Measurements from ENCODE around the gene PCDHB1. TPM values are rescaled to one million over a fixed set of nuclear protein-coding genes. Genes with fewer than 3 reads are reported as not detected.
A peak's percentile ranks its signal among the peaks of the same experiment; 100 is the strongest.
"Not testable (repeated sequence)": the region's sequence is repeated elsewhere in the genome, so short reads cannot be mapped to it uniquely, and the experiment has no call there.

PCDHB1 gene
- total RNA-seq, 1 experiment from 2014 or later, result 0.13 TPM

DNA sequence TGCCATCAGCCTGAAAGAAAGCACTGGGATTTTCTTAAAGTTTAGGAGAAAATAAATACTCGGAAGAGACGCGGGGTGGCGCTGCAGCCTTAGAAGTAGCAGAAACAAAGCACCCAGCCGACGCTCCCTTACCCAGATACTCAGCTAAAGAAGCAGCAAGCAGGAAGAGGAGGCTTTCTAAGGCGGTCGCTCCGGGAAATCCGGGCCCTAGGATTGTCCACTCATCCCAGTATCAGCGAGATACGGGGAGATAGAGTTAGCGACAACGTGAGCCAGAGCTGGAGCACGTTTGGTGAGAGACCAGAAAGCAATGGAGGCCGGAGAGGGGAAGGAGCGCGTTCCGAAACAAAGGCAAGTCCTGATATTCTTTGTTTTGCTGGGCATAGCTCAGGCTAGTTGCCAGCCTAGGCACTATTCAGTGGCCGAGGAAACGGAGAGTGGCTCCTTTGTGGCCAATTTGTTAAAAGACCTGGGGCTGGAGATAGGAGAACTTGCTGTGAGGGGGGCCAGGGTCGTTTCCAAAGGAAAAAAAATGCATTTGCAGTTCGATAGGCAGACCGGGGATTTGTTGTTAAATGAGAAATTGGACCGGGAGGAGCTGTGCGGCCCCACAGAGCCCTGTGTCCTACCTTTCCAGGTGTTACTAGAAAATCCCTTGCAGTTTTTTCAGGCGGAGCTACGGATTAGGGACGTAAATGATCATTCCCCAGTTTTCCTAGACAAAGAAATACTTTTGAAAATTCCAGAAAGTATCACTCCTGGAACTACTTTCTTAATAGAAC lies 43.5 kb downstream of the PCDHB1 start, which contains the start of gene PCDHB2 (continued):
- no peak for TF ChIP-seq TCF7 (CRISPR knock-in tag; IDR thresholded peaks at IDR 0.05; ENCODE audit: low read depth)
- TF ChIP-seq, protein P1, sequence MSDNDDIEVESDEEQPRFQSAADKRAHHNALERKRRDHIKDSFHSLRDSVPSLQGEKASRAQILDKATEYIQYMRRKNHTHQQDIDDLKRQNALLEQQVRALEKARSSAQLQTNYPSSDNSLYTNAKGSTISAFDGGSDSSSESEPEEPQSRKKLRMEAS (CRISPR knock-in tag; IDR thresholded peaks at IDR 0.05), result peak; percentile 43; the same call in 1 of the 2 replicates

DNA sequence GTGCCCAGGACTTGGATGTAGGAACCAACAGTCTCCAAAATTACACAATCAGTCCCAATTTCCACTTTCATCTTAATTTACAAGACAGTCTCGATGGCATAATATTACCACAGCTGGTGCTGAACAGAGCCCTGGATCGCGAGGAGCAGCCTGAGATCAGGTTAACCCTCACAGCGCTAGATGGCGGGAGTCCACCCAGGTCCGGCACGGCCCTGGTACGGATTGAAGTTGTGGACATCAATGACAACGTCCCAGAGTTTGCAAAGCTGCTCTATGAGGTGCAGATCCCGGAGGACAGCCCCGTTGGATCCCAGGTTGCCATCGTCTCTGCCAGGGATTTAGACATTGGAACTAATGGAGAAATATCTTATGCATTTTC lies 44.1 kb downstream of the PCDHB1 start:
- ATAC-seq (0 out of 2 replicates have a peak, but pooled peaks have one; percentile 14), DNase-seq (ENCODE audit: low spot score) (no peak)
- ChIA-PET POLR2A (interaction anchor here (1.0 to 1.1 kb wide), 2 partner anchors 225 to 466 kb away, joined by 3 read pairs; partner anchors contain the start of gene TAF7), CTCF (interaction anchor here (0.7 to 2.4 kb wide), 44 partner anchors 9 to 469 kb away, joined by 3 to 27 read pairs (median 6); partner anchors contain the start of genes PCDHA1, PCDHA10, PCDHA11 and PCDHA2)
- H3K27me3 Mint-ChIP-seq (ENCODE audit: low read depth), result no peaks in the 10 kb centered on the region
- peak overlapping the region; percentile 97; the same call in 1 of the 2 replicates for H3K27ac Mint-ChIP-seq
- peaks cover 20% of the 10 kb centered on the region for H3K36me3 Mint-ChIP-seq
- H3K4me3 Mint-ChIP-seq, result peak overlapping the region; percentile 95
- peaks cover 12% of the 10 kb centered on the region for H3K4me1 Mint-ChIP-seq
- H3K9me3 Mint-ChIP-seq, result peaks cover 14% of the 10 kb centered on the region
- TF ChIP-seq GABPB1 (CRISPR knock-in tag; IDR thresholded peaks at IDR 0.05), result no peak
- TF ChIP-seq ZNF416 (CRISPR knock-in tag; IDR thresholded peaks at IDR 0.05), result no peak
- TF ChIP-seq, protein P2, sequence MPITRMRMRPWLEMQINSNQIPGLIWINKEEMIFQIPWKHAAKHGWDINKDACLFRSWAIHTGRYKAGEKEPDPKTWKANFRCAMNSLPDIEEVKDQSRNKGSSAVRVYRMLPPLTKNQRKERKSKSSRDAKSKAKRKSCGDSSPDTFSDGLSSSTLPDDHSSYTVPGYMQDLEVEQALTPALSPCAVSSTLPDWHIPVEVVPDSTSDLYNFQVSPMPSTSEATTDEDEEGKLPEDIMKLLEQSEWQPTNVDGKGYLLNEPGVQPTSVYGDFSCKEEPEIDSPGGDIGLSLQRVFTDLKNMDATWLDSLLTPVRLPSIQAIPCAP (CRISPR knock-in tag; IDR thresholded peaks at IDR 0.05), result no peak
- TF ChIP-seq, protein P3, sequence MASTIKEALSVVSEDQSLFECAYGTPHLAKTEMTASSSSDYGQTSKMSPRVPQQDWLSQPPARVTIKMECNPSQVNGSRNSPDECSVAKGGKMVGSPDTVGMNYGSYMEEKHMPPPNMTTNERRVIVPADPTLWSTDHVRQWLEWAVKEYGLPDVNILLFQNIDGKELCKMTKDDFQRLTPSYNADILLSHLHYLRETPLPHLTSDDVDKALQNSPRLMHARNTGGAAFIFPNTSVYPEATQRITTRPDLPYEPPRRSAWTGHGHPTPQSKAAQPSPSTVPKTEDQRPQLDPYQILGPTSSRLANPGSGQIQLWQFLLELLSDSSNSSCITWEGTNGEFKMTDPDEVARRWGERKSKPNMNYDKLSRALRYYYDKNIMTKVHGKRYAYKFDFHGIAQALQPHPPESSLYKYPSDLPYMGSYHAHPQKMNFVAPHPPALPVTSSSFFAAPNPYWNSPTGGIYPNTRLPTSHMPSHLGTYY (CRISPR knock-in tag; IDR thresholded peaks at IDR 0.05), result no peak
- TF ChIP-seq, protein P4, sequence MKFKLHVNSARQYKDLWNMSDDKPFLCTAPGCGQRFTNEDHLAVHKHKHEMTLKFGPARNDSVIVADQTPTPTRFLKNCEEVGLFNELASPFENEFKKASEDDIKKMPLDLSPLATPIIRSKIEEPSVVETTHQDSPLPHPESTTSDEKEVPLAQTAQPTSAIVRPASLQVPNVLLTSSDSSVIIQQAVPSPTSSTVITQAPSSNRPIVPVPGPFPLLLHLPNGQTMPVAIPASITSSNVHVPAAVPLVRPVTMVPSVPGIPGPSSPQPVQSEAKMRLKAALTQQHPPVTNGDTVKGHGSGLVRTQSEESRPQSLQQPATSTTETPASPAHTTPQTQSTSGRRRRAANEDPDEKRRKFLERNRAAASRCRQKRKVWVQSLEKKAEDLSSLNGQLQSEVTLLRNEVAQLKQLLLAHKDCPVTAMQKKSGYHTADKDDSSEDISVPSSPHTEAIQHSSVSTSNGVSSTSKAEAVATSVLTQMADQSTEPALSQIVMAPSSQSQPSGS (CRISPR knock-in tag; IDR thresholded peaks at IDR 0.05; ENCODE audit: borderline replicate concordance, low read depth), result no peak
- TF ChIP-seq, protein P5, sequence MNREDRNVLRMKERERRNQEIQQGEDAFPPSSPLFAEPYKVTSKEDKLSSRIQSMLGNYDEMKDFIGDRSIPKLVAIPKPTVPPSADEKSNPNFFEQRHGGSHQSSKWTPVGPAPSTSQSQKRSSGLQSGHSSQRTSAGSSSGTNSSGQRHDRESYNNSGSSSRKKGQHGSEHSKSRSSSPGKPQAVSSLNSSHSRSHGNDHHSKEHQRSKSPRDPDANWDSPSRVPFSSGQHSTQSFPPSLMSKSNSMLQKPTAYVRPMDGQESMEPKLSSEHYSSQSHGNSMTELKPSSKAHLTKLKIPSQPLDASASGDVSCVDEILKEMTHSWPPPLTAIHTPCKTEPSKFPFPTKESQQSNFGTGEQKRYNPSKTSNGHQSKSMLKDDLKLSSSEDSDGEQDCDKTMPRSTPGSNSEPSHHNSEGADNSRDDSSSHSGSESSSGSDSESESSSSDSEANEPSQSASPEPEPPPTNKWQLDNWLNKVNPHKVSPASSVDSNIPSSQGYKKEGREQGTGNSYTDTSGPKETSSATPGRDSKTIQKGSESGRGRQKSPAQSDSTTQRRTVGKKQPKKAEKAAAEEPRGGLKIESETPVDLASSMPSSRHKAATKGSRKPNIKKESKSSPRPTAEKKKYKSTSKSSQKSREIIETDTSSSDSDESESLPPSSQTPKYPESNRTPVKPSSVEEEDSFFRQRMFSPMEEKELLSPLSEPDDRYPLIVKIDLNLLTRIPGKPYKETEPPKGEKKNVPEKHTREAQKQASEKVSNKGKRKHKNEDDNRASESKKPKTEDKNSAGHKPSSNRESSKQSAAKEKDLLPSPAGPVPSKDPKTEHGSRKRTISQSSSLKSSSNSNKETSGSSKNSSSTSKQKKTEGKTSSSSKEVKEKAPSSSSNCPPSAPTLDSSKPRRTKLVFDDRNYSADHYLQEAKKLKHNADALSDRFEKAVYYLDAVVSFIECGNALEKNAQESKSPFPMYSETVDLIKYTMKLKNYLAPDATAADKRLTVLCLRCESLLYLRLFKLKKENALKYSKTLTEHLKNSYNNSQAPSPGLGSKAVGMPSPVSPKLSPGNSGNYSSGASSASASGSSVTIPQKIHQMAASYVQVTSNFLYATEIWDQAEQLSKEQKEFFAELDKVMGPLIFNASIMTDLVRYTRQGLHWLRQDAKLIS (CRISPR knock-in tag; IDR thresholded peaks at IDR 0.05; ENCODE audit: borderline replicate concordance), result no peak
- no peak for TF ChIP-seq ETV6 (CRISPR knock-in tag; IDR thresholded peaks at IDR 0.05)
- TF ChIP-seq, protein P6, sequence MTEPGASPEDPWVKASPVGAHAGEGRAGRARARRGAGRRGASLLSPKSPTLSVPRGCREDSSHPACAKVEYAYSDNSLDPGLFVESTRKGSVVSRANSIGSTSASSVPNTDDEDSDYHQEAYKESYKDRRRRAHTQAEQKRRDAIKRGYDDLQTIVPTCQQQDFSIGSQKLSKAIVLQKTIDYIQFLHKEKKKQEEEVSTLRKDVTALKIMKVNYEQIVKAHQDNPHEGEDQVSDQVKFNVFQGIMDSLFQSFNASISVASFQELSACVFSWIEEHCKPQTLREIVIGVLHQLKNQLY (CRISPR knock-in tag; IDR thresholded peaks at IDR 0.05), result no peak
- no peak for TF ChIP-seq TCF7 (CRISPR knock-in tag; IDR thresholded peaks at IDR 0.05; ENCODE audit: low read depth)
- TF ChIP-seq RORB (CRISPR knock-in tag; IDR thresholded peaks at IDR 0.05), result no peak
- no peak for TF ChIP-seq KAT7 (CRISPR knock-in tag; IDR thresholded peaks at IDR 0.05; ENCODE audit: borderline replicate concordance)

DNA sequence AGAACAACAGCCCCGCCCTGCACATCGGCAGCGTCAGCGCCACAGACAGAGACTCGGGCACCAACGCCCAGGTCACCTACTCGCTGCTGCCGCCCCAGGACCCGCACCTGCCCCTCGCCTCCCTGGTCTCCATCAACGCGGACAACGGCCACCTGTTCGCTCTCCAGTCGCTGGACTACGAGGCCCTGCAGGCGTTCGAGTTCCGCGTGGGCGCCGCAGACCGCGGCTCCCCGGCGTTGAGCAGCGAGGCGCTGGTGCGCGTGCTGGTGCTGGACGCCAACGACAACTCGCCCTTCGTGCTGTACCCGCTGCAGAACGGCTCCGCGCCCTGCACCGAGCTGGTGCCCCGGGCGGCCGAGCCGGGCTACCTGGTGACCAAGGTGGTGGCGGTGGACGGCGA lies 45.0 kb downstream of the PCDHB1 start:
- POLR2A ChIA-PET; DNase-seq (ENCODE audit: low spot score): not testable (repeated sequence)
- H3K9me3 Mint-ChIP-seq, result peaks cover 14% of the 10 kb centered on the region

DNA sequence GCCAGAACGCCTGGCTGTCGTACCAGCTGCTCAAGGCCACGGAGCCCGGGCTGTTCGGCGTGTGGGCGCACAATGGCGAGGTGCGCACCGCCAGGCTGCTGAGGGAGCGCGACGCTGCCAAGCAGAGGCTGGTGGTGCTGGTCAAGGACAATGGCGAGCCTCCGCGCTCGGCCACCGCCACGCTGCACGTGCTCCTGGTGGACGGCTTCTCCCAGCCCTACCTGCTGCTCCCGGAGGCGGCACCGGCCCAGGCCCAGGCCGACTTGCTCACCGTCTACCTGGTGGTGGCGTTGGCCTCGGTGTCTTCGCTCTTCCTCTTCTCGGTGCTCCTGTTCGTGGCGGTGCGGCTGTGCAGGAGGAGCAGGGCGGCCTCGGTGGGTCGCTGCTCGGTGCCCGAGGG lies 45.4 kb downstream of the PCDHB1 start:
- H3K4me3 Mint-ChIP-seq, result peak overlapping the region; percentile 4; the same call in 1 of the 2 replicates
- peaks cover 16% of the 10 kb centered on the region for H3K4me1 Mint-ChIP-seq
- H3K27ac Mint-ChIP-seq; H3K27me3 Mint-ChIP-seq (ENCODE audit: low read depth); CTCF ChIA-PET; DNase-seq (ENCODE audit: low spot score); ATAC-seq; POLR2A ChIA-PET: not testable (repeated sequence)
- H3K36me3 Mint-ChIP-seq, result peaks cover 30% of the 10 kb centered on the region
- H3K9me3 Mint-ChIP-seq, result peaks cover 14% of the 10 kb centered on the region

More for the DNA sequence above, 45.0 kb downstream of the PCDHB1 start:
- Mint-ChIP-seq H3K36me3 (peaks cover 26% of the 10 kb centered on the region), H3K4me3 (peak overlapping the region; percentile 95), H3K4me1 (peaks cover 16% of the 10 kb centered on the region)
- ATAC-seq; H3K27ac Mint-ChIP-seq; H3K27me3 Mint-ChIP-seq (ENCODE audit: low read depth); CTCF ChIA-PET: not testable (repeated sequence)
